Endothelial cell (in vitro differentiated cells): ENCODE results near the gene GATA5. TPM values are rescaled to one million over a fixed set of nuclear protein-coding genes. Genes with fewer than 3 reads are reported as not detected.

Source experiments
- DNase-seq: peaks from one replicate; pipeline ENCODE4 v3.0.0; 2021; ENCODE audit warnings: low spot score
- H3K27ac Mint-ChIP-seq: one replicate; pipeline ENCODE4 v1.8.0; 2021; ENCODE audit warnings: mixed read lengths, inconsistent platforms; ENCODE audit not compliant: unreplicated experiment
- H3K27me3 Mint-ChIP-seq: one replicate; pipeline ENCODE4 v1.8.0; 2021; ENCODE audit warnings: mild to moderate bottlenecking, moderate library complexity, mixed read lengths, inconsistent platforms; ENCODE audit not compliant: unreplicated experiment
- H3K36me3 Mint-ChIP-seq: one replicate; pipeline ENCODE4 v1.8.0; 2021; ENCODE audit warnings: mild to moderate bottlenecking, low read depth, mixed read lengths, inconsistent platforms; ENCODE audit not compliant: unreplicated experiment
- H3K4me1 Mint-ChIP-seq: one replicate; pipeline ENCODE4 v1.8.0; 2021; ENCODE audit warnings: mild to moderate bottlenecking, mixed read lengths, inconsistent platforms; ENCODE audit not compliant: unreplicated experiment
- H3K4me3 Mint-ChIP-seq: one replicate; pipeline ENCODE4 v1.8.0; 2021; ENCODE audit warnings: mild to moderate bottlenecking, mixed read lengths, inconsistent platforms; ENCODE audit not compliant: unreplicated experiment
- H3K9me3 Mint-ChIP-seq: one replicate; pipeline ENCODE4 v1.8.0; 2021; ENCODE audit warnings: mixed read lengths, inconsistent platforms; ENCODE audit not compliant: unreplicated experiment
- total RNA-seq: library from RNA; stranded (reverse); fragmentation: NEBNext Ultra II Directional; extraction: Animal tissue kit (Norgen Biotek cat#: 25700); gene quantifications from one replicate; pipeline ENCODE4 v1.2.1, GENCODE V29; 2021; ENCODE audit not compliant: unreplicated experiment
- TF ChIP-seq, protein P1 (sequence below): fragments of 200-600 bp; sonication (generic); IDR thresholded peaks from one replicate; pipeline ENCODE4 v1.5.0; 2021; ENCODE audit warnings: antibody characterized with exemption; ENCODE audit not compliant: unreplicated experiment

GATA5 gene
- total RNA-seq, 1 donor from 2014 or later, result not detected

DNA sequence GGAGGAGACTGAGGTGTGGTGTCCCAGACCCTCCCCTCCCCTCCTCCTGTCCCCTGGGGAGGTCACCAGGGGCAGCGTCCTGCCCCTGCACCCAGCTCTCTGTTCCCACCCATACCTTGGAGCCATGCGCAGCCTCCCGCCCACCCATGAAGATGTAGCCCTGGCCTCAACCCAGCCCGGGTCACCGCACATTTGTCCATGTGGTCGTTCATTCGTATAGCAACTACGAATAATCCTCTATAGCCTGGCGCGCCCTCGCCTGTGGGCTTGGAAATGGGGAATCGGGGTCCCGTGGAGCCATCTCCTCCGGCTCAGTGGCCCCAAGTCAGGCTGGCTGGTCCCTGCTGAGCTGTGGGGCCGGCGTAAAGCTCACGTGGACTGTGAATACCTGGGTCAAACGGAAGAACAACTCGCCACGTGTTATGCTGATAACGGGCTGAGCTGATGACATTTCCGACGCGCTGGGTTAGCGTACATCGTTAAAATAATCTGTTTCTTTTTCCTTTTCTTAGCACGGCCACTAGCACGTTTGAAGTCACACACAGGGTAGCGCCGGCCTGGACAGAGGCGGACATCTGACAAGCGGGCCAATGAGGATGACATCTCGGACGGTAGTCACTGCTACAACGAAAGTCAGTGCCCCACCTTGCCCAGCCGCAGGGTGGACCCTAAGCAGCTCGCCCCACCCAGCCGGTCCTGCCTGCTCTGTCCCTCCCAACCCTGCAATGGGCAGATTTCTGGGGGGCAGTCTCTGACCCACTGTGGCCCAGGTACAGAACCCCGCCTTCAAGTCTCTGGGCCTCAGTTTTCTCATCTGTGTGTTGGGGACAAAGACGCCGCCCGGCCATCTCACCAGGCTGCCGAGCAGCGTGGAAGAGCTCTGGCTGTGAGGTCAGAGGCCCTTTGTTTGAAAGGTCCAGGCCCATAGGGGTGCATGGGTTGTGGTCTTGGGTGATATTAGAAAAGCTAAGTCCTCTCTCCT, 28.6 kb downstream of the GATA5 start:
- no peak for DNase-seq
- no peaks in the 10 kb centered on the region for H3K36me3 Mint-ChIP-seq
- no peaks in the 10 kb centered on the region for H3K4me1 Mint-ChIP-seq
- TF ChIP-seq, protein P1, sequence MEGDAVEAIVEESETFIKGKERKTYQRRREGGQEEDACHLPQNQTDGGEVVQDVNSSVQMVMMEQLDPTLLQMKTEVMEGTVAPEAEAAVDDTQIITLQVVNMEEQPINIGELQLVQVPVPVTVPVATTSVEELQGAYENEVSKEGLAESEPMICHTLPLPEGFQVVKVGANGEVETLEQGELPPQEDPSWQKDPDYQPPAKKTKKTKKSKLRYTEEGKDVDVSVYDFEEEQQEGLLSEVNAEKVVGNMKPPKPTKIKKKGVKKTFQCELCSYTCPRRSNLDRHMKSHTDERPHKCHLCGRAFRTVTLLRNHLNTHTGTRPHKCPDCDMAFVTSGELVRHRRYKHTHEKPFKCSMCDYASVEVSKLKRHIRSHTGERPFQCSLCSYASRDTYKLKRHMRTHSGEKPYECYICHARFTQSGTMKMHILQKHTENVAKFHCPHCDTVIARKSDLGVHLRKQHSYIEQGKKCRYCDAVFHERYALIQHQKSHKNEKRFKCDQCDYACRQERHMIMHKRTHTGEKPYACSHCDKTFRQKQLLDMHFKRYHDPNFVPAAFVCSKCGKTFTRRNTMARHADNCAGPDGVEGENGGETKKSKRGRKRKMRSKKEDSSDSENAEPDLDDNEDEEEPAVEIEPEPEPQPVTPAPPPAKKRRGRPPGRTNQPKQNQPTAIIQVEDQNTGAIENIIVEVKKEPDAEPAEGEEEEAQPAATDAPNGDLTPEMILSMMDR, result no peak
- H3K4me3 Mint-ChIP-seq, result no peak overlapping the region
- H3K27me3 Mint-ChIP-seq, result peaks cover 7% of the 10 kb centered on the region
- no peak overlapping the region for H3K27ac Mint-ChIP-seq
- H3K9me3 Mint-ChIP-seq, result no peaks in the 10 kb centered on the region

- TF ChIP-seq, protein P1, result no peak
- Mint-ChIP-seq H3K27ac (no peak overlapping the region), H3K4me1 (no peaks in the 10 kb centered on the region), H3K36me3 (no peaks in the 10 kb centered on the region), H3K4me3 (no peak overlapping the region), H3K9me3 (no peaks in the 10 kb centered on the region), H3K27me3 (peaks cover 7% of the 10 kb centered on the region)
- no peak for DNase-seq
Observed at GRCh38 chr20:62446481-62446880, 29.3 kb downstream of the GATA5 start.

- Mint-ChIP-seq H3K36me3 (no peaks in the 10 kb centered on the region), H3K27me3 (peaks cover 7% of the 10 kb centered on the region), H3K9me3 (no peaks in the 10 kb centered on the region), H3K4me1 (no peaks in the 10 kb centered on the region), H3K4me3 (no peak overlapping the region), H3K27ac (no peak overlapping the region)
- no peak for DNase-seq
- TF ChIP-seq, protein P1, result no peak
Observed at GRCh38 chr20:62445553-62446340, 30.0 kb downstream of the GATA5 start.

DNA sequence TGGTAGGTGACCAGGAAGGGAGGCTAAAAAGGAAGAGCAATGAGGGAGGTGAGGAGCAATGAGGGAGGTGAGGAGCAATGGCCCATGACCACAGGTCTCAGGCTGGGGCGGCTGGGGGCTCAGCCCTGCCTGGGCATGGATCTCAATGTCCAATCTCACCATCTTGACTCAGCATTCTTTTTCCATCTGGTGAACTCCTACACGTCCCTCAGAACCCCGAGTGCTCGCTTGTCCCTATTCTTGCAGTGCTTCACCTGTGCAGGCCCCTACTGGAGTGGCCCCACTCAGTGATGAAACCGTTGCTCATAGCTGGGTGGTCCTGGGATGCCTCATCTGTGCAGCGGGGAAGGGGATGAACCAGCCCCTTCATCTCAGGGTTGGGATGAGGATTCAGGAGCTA, 31.5 kb downstream of the GATA5 start:
- H3K36me3 Mint-ChIP-seq, result no peaks in the 10 kb centered on the region
- no peak overlapping the region for H3K4me3 Mint-ChIP-seq
- TF ChIP-seq, protein P1, result no peak
- H3K4me1 Mint-ChIP-seq, result no peaks in the 10 kb centered on the region
- no peak overlapping the region for H3K27ac Mint-ChIP-seq
- peaks cover 3% of the 10 kb centered on the region for H3K27me3 Mint-ChIP-seq
- H3K9me3 Mint-ChIP-seq, result no peaks in the 10 kb centered on the region
- DNase-seq, result no peak
